Spleen (tissue), 7 donors: ENCODE results near the gene FETUB.

Source experiments
- POLR2A ChIP-seq, 3 donors: fragments of 450-650 bp; IDR thresholded peaks; one replicate each; pipeline ENCODE4 v1.5.1; 2017; ENCODE audit warnings: antibody characterized with exemption in 3 of 3, mild to moderate bottlenecking in 1 of 3
- TF ChIP-seq, protein P1 (sequence below), 11 experiments: fragments of 200-600 bp in 7 of 11; fragments of 450-650 bp in 4 of 11; sonication (generic) in 4 of 11; IDR thresholded peaks in 8 of 11; conservative IDR thresholded peaks in 3 of 11; 1 replicate in 7 of 11; 2 replicates in 4 of 11; pipeline versions ENCODE4 v1.4.0 to v1.8.0; 2016 to 2021; ENCODE audit warnings: antibody characterized with exemption in 11 of 11, inconsistent platforms in 4 of 11, mild to moderate bottlenecking in 1 of 11
- donor health status: DM: no; HTN: no; CAD: no; lungs with moderate emphysema.
- donor health status: DM: no; HTN: no; CAD: no.
- donor health status: DM: no; HTN: no; CAD: no.

DNA sequence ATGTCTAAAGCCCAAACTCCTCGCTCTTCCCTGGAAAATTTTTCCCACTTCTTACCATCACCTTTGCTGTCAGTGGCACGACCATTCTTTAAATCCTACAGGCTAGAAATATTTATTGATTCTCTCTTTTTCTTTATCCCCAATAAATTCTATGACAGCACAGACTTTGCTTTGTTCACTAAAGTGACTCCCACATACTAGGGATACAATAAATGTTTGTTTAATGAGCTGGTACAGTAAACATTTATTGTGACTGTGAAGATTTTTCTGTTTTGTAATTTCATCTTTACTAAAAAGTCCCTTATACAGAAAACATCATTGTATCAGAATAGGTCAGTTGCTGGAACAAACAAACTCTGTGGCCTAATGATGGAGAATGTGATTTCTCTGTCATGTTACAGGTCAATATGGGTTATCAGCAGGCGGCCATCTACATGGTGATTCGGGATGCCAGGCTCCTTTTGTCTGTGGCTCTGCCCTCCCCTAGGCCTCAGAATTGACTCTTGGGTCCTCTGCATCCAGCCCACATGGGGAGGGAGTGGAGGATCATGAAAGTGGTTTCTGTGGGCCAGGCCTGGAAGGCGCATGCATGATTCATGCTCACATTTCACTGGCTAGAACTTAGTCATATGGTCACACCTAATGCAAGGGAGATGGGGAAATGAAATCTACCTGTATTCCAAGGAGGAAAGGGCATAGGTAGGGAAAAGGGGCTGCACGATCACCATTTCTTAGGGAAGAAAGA is 54.3 kb downstream of the FETUB start:
- TF ChIP-seq, protein P1, sequence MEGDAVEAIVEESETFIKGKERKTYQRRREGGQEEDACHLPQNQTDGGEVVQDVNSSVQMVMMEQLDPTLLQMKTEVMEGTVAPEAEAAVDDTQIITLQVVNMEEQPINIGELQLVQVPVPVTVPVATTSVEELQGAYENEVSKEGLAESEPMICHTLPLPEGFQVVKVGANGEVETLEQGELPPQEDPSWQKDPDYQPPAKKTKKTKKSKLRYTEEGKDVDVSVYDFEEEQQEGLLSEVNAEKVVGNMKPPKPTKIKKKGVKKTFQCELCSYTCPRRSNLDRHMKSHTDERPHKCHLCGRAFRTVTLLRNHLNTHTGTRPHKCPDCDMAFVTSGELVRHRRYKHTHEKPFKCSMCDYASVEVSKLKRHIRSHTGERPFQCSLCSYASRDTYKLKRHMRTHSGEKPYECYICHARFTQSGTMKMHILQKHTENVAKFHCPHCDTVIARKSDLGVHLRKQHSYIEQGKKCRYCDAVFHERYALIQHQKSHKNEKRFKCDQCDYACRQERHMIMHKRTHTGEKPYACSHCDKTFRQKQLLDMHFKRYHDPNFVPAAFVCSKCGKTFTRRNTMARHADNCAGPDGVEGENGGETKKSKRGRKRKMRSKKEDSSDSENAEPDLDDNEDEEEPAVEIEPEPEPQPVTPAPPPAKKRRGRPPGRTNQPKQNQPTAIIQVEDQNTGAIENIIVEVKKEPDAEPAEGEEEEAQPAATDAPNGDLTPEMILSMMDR (IDR thresholded peaks at IDR 0.05 in 8 of 11, conservative IDR thresholded peaks at IDR 0.05 in 3 of 11) = no peak
- TF ChIP-seq POLR2A (IDR thresholded peaks at IDR 0.05) = no peak
